GM12872 (cell line): ENCODE measurements around the gene PTRH2.

Source experiments
- TF ChIP-seq, protein P1 (sequence below): IDR thresholded peaks from 3 replicates; pipeline ENCODE4 v1.5.1; 2011; ENCODE audit warnings: low read depth, mild to moderate bottlenecking, low read length, moderate library complexity; ENCODE audit not compliant: insufficient read depth

Gene PTRH2

DNA sequence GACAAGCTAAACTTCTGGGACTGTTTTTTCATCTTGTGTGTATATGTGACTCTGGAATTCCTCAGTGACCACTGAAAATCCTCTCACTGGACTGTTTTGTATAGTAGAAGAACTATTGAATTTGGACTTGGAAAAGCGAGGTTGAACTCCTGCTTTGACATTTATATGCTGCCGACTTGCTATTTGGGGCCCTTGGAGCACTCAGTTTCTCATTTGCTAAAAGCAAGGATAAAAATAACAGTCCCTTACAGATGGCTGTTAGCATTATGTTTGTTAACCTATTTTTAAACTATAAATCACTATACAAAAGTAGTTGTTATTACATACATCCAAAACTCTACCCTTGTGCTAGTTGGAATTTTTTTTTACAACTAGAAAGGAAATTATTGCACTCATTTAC, 9.2 kb upstream of the PTRH2 start:
- TF ChIP-seq, protein P1, sequence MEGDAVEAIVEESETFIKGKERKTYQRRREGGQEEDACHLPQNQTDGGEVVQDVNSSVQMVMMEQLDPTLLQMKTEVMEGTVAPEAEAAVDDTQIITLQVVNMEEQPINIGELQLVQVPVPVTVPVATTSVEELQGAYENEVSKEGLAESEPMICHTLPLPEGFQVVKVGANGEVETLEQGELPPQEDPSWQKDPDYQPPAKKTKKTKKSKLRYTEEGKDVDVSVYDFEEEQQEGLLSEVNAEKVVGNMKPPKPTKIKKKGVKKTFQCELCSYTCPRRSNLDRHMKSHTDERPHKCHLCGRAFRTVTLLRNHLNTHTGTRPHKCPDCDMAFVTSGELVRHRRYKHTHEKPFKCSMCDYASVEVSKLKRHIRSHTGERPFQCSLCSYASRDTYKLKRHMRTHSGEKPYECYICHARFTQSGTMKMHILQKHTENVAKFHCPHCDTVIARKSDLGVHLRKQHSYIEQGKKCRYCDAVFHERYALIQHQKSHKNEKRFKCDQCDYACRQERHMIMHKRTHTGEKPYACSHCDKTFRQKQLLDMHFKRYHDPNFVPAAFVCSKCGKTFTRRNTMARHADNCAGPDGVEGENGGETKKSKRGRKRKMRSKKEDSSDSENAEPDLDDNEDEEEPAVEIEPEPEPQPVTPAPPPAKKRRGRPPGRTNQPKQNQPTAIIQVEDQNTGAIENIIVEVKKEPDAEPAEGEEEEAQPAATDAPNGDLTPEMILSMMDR, result no peak

DNA sequence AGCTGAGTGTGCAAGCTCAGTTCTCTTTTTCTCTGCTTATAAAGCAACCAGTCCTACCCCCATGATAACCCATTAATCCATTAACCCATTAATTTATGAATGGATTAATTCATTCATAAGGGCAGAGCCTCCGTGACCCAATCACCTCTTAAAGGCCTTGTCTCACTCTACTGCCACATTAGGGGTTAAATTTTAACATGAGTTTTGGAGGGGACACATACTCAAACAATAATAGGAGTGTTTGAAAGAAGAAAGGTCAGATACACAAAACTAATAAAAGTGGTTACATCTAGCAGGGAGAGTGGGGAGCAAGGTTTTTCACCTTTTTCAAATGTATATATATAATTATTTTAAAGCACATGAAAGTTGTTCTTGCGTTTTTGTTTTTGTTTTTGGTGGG, 7.0 kb upstream of the PTRH2 start:
- TF ChIP-seq, protein P1, result no peak

DNA sequence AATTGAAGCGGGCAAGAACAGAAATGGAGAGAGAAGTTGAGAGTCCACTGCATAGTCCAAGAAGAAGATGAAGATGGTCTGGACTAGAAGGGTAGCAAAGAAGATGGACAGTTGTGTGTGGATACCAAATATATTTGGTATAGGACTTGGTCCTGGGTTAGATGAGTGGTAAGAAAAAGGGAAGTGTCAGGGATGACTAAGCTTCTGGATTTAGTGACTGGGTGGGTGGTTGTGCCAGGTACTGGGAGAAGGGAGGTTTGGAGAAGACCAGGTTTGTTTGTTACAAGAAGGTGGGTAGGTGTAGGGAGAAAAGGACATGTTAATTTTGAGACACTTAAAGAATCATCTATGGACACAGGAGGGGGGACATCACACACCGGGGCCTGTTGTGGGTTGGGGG, 5.6 kb upstream of the PTRH2 start:
- TF ChIP-seq, protein P1, result no peak

DNA sequence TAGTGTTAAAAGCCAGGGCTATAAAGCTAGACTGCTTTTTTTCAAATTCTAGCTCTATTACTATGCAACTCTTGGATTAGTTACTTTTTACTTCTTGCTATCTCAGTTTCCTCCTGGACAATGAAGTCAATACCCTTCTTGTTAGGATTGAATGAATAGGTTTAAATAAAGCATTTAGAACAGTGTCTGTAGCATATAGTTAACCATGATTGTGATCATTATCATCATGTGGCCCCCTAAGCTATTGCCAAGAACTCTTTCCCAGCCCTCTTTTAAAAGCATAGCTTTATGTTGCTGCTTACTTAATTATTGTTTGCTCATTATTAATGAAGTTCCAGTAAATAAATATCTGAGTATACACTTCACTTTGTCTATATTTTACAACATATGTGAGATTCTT, 4.7 kb upstream of the PTRH2 start:
- TF ChIP-seq, protein P1, result no peak

DNA sequence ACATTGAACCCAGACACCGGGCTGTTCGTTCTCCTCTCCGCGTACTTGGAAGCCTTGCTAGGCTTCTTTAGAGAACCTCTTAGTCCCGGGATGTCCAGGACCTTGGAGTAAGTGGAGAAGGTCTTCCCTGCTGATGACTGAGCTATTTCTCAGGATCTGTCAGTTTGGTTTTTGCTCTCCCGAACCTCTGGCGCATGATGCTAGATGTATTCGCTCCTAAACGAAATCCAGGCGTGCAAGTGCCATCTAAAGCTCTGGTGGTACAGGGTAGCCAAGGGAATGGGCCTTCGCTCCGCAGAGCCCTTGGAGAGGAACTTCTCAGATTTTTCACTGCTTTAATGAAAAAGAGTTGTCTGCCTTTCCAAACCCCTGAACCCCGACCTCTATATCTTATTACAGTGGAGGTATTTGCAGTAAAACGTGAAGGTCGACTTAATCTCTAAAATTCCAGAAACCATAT, 771 bp upstream of the PTRH2 start:
- TF ChIP-seq, protein P1, result no peak

DNA sequence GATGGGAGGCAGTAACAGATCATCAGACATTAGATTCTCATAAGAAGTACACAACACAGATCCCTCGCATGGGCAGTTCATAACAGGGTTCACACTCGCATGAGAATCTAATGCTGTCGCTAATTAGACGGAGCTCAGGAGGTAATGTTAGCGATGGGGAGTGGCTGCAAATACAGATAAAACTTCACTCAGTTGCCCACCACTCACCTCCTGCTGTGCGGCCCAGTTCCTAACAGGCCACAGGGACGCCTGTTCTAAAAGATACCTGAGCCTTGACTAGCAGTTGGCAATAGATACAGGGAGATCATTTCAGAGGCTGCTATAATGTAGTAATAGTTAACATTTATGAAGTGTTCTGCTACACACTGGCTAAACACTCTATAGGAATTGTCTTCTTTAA, 4.9 kb downstream of the PTRH2 start:
- TF ChIP-seq, protein P1, result no peak

DNA sequence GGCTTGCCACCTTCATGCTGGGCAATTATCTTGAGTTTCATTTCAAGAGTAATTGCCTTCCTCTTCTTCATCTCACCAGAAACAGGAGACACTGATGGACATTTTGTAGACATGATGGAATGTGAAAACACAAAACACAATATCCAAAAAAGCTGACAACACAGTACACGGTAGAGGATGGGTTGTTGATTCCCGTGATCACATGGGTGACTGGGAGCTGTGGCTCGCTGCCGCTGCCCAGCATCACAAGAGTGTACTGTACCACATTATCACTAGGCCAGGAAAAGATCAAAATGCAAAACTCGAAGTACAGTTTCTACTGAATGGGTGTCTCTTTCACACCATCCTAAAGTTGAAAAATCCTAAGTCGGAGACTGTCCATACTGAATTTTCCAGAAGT, 7.4 kb downstream of the PTRH2 start:
- TF ChIP-seq, protein P1, result no peak

DNA sequence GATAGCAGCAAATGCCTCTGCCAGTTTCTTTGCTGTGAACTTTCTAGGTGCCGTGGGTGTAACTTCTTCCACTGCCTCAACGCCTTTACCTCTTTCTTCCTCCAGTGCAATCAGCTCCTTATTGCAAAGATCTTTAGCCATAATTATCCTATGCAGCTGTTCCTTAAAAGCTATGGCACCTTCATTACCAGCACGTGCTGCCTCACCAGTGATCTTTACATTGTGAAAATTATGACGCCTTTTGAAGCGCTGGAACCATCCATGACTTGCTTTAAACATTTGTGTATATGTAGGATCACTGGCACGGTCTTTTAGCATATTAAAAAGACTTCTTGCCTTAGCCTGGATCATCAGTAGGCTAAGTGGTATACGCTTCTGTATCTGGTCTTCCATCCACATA, 8.0 kb downstream of the PTRH2 start:
- TF ChIP-seq, protein P1, result no peak
